ENCODE results near the gene KIF23.

DNA sequence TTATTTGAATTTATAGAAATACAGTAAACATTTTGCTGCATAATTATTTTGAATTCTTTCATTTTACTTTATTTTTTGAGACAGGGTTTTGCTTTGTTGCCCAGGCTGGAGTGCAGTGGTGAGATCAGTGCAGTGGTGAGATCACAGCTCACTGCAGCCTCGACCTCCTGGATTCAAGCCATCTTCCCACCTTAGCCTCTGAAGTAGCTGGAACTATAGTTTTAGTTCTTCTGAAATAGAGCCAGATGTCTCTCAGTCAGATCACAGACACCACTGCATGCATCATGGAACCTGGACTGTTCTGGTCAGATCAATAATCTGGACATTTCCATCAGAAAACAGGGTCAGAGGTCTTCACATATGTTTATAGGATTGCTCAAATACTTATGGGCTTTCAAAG, 46.3 kb downstream of the KIF23 start:
- TF ChIP-seq POLR2A (IDR thresholded peaks at IDR 0.05; ENCODE audit: low read length) = no peak
- TF ChIP-seq GATA1 (IDR thresholded peaks at IDR 0.05; ENCODE audit: low read depth, low read length) = no peak
